RWPE1 (cell line): ENCODE data around the gene PCBP3.

Experiments used
- CTCF ChIA-PET: fragments of 350-600 bp; sonication (Branson Sonifier 250); formaldehyde crosslinking; extraction: SDS; loops from one replicate; lab custom pipeline; 2021; lab: Yijun Ruan, JAX
- POLR2A ChIA-PET: fragments of 400-600 bp; formaldehyde crosslinking; extraction: SDS; loops from one replicate; lab custom pipeline; 2020; ENCODE audit warnings: antibody characterized with exemption; ENCODE audit not compliant: low non-redundant PET; lab: Yijun Ruan, JAX
- DNase-seq: peaks from one replicate; pipeline ENCODE4 v3.0.0; 2012; ENCODE audit warnings: low spot score
- H3K27ac ChIP-seq: fragments of 450-650 bp; 2 replicates; pipeline ENCODE4 v1.5.1; 2017
- CTCF ChIP-seq: fragments of 450-650 bp; conservative IDR thresholded peaks from 2 replicates; pipeline ENCODE4 v1.5.1; 2017; ENCODE audit warnings: low read depth, mild to moderate bottlenecking

The PCBP3 gene

GRCh38 chr21:45763506-45763905 is 120.0 kb downstream of the PCBP3 start:
- CTCF ChIA-PET = interaction anchor here (0.9 to 1.4 kb wide), 2 partner anchors 15 to 207 kb away, joined by 4 to 8 read pairs; no protein-coding TSS in a partner anchor
- no peak overlapping the region for H3K27ac ChIP-seq
- DNase-seq = no peak

GRCh38 chr21:45764792-45765191 is 121.3 kb downstream of the PCBP3 start:
- ChIA-PET POLR2A (no interaction called here), CTCF (interaction anchor here (1.4 kb wide), 1 partner anchor 209 kb away, joined by 8 read pairs; no protein-coding TSS in a partner anchor)
- DNase-seq = no peak
- TF ChIP-seq CTCF = no peak
- no peak overlapping the region for H3K27ac ChIP-seq

More at GRCh38 chr21:45763506-45763905, 120.0 kb downstream of the PCBP3 start:
- POLR2A ChIA-PET = no interaction called here
- TF ChIP-seq CTCF = no peak

GRCh38 chr21:45765375-45765774 is 121.8 kb downstream of the PCBP3 start:
- no peak for TF ChIP-seq CTCF
- DNase-seq = no peak
- ChIA-PET POLR2A (no interaction called here), CTCF (interaction anchor here (0.6 kb wide), 1 partner anchor 120 kb away, joined by 3 read pairs; no protein-coding TSS in a partner anchor)
- H3K27ac ChIP-seq = no peak overlapping the region

GRCh38 chr21:45766055-45766454 is 122.5 kb downstream of the PCBP3 start:
- POLR2A ChIA-PET = no interaction called here
- CTCF ChIA-PET = no interaction called here
- no peak for TF ChIP-seq CTCF
- DNase-seq = no peak
- H3K27ac ChIP-seq = no peak overlapping the region

- no peak overlapping the region for H3K27ac ChIP-seq
- CTCF ChIA-PET = no interaction called here
- no peak for TF ChIP-seq CTCF
- no peak for DNase-seq
- POLR2A ChIA-PET = no interaction called here
These were observed 123.0 kb downstream of the PCBP3 start for GRCh38 chr21:45766501-45766900.

GRCh38 chr21:45767071-45768006 is 123.8 kb downstream of the PCBP3 start:
- CTCF ChIA-PET = no interaction called here
- H3K27ac ChIP-seq = no peak overlapping the region
- TF ChIP-seq CTCF = no peak
- DNase-seq = no peak
- POLR2A ChIA-PET = no interaction called here
